Measurements from ENCODE around the gene EXOSC3. TPM values are rescaled to one million over a fixed set of nuclear protein-coding genes. Genes with fewer than 3 reads are reported as not detected.
"Not testable (repeated sequence)": the region's sequence is repeated elsewhere in the genome, so short reads cannot be mapped to it uniquely, and the experiment has no call there.

The EXOSC3 gene
- total RNA-seq, 1 donor from 2014 or later: 13.1 TPM

- no peak for DNase-seq (ENCODE audit: low spot score)
- intact Hi-C loops (cut with DNase I): loop anchor here (10.0 kb wide), 1 partner anchor 302 kb away; the partner anchor contains the start of gene POLR1E
Measured at GRCh38 chr9:37787059-37787458, 2.2 kb upstream of the EXOSC3 start.

DNA sequence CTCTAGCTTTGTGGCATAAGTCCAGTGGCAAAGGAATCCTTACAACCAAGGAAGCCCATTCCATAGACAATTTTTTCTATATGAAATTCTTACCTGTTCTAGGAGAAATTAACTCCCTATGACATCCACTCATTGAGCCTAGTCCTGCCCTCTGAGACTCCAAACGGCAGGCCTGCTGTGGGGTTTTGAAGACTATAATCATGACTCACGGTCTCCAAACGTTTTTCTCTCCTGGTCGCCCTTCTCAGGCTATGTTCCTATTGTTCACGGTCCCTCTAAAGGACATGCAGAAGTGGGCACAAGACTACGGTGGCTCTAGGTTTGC is 611 bp downstream of the EXOSC3 start:
- no peak for DNase-seq (ENCODE audit: low spot score)
- intact Hi-C loops (cut with DNase I): loop anchor here (1.0 to 10.0 kb wide), 2 partner anchors 16 to 299 kb away; partner anchors contain the start of genes DCAF10 and POLR1E

DNA sequence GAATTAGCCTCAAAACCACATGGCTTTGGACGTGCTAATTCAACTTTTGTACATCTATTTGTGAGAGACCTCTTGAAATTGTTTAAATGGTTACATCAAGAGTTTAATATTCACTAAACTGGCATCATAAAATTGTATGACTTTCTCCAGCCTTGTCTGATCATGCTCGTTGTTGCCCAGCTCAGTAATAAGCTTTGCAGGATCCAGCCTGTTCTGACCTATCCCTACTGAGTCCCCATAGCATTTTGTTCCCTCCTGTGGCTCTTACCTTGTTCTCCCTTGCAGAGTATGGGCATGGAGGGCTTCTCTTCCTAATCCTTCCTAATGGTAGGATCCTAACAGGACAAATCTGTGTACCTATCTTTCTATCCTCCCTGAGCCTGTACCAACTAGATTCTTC is 6.3 kb downstream of the EXOSC3 start:
- DNase-seq (ENCODE audit: low spot score): no peak
- intact Hi-C loops (cut with DNase I): no loop called here

DNA sequence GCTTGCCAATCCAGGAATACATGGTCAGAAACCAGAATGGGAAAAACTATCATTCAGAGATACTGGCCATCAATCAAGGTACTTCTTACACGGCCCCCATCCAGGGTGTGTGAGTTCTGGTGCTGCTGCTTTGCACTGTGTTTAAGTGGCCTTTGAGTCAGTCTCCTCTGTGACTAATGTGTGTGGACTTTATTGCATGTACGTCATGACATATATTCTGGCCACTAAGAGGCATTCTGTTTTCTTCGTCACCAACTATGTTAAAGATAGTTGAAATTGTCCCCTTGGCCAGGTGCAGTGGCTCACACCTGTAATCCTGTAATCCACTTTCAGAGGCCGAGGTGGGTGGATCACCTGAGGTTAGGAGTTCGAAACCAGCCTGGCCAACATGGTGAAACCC is 8.5 kb downstream of the EXOSC3 start:
- intact Hi-C loops (cut with DNase I): no loop called here
- no peak for DNase-seq (ENCODE audit: low spot score)

DNA sequence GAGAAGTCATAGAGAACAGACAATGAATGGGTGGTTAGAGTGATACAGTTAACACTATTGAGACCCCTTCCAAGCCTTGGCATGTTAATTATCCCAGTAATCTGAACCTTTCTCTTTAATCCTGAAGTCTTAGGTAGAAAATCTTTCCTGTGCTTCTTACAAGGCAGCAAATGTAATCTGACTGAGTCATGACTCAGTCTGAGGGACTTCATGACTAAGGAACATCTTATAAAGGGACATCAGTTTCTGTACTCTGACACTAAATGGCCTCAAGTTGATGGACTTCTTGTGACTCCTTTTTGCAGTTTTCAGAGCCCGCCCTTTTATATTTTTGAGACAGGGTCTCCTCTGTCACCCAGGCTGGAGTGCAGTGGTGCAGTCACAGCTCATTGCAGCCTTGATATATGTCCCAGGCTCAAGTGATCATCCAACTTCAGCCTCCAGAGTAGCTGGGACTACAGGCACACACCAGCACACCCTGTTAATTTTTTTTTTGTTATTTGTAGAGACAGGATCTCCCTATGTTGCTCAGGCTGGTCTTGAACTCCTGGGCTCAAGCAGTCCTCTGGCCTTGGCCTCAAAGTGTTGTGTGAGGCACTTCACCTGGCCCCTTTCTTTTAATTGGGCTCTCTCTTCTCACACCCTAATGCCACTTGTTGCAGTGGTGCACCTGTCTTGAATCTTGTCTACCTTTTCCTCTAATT is 9.5 kb downstream of the EXOSC3 start:
- intact Hi-C loops (cut with DNase I): no loop called here
- DNase-seq (ENCODE audit: low spot score): no peak

GRCh38 chr9:37769995-37770394 is 14.9 kb downstream of the EXOSC3 start:
- intact Hi-C loops (cut with DNase I): no loop called here
- no peak for DNase-seq (ENCODE audit: low spot score)

DNA sequence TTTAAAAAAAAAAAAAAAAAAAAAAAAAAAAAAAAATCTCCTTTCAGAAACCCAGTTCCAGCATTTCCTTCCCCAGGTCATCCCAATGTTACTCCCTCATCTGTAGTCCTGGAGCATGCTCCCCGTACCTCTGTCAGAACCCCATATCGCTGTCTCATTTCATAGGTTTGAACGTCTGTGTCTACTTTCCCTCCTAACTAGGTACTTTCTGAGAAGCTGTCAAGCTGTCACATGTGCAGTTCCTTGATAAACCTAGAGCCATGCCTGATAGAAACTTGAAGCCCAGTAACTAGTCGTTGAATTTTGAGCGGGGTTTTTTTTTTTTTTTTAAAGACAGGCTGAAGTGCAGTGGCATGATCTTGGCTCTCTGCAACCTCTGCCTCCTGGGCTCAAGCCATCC is 15.6 kb downstream of the EXOSC3 start:
- no peak for DNase-seq (ENCODE audit: low spot score)
- intact Hi-C loops (cut with DNase I): no loop called here

DNA sequence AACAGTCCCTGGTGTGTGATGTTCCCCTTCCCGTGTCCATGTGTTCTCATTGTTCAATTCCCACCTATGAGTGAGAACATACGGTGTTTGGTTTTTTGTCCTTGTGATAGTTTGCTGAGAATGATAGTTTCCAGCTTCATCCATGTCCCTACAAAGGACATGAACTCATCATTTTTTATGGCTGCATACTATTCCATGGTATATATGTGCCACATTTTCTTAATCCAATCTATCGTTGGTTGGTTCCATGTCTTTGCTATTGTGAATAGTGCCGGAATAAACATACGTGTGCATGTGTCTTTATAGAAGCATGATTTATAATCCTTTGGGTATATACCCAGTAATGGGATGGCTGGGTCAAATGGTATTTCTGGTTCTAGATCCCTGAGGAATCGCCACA is 19.6 kb downstream of the EXOSC3 start:
- intact Hi-C loops (cut with DNase I); DNase-seq (ENCODE audit: low spot score): not testable (repeated sequence)

DNA sequence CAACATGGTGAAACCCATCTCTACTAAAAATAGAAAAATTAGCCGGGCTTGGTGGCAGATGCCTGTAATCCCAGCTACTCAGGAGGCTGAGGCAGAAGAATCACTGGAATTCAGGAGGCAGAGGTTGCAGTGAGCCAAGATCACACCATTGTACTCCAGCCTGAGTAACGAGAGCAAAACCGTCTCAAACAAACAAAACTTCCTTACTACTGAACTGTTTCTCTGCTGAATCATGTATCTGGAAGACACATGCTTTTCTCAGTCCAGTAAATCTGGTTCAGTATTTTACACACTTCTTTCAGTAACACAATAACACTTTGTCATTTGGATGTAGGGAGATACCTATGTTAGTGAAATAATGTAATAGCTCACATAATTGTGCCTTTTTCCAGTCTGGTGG is 23.4 kb downstream of the EXOSC3 start:
- intact Hi-C loops (cut with DNase I): no loop called here
- no peak for DNase-seq (ENCODE audit: low spot score)

DNA sequence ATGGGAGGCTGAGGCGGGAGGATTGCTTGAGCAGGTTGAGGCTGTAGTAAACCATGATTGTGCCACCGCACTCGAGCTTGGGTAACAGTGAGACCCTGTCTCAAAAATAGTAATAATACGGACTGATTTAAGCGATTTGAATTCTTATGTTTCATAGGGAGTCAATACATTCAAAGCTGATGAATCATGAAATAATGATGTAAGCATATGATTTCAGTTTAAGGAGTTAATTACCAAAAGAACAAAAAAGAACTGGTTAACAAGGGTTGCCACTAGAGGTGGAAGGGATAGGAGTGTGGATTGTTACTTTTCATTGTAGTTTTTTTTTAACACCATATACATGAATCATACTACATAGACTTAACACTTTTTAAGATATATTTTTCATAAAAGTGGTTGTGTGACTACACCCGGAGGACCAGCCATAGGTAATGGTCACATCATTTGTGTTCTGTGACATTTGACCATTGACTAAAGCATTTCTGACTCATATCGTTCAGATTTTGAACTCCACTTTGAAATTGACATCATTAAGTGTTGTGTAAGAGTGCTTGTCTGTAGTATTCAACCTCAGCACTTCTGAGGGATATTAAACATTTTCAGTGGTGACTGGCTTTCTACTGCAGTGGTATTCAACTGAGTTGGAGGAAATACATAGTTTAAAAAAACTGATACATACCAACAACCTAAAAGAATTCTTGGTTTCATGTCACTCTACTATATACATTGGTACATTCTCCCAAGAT is 24.3 kb downstream of the EXOSC3 start:
- no peak for DNase-seq (ENCODE audit: low spot score)
- intact Hi-C loops (cut with DNase I): no loop called here

DNA sequence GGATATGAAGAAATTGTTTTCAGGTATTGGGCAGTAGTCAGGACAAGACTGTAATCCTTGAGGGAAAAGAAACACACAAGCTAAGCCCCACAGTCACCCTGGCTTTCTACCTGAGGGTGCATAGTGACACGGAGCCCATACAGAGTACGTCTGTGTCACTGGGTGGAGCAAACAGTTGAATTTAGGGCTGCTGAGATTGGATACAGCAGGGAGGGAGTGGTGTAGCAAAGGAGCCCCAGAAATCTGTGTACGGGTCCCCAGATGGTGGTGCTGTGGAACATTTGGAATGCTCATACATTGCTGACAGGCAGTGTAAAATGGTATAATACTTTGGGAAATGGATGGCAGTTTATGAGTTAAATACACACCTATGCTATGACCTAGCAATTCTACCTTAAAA is 26.1 kb downstream of the EXOSC3 start:
- DNase-seq (ENCODE audit: low spot score): no peak
- intact Hi-C loops (cut with DNase I): no loop called here

DNA sequence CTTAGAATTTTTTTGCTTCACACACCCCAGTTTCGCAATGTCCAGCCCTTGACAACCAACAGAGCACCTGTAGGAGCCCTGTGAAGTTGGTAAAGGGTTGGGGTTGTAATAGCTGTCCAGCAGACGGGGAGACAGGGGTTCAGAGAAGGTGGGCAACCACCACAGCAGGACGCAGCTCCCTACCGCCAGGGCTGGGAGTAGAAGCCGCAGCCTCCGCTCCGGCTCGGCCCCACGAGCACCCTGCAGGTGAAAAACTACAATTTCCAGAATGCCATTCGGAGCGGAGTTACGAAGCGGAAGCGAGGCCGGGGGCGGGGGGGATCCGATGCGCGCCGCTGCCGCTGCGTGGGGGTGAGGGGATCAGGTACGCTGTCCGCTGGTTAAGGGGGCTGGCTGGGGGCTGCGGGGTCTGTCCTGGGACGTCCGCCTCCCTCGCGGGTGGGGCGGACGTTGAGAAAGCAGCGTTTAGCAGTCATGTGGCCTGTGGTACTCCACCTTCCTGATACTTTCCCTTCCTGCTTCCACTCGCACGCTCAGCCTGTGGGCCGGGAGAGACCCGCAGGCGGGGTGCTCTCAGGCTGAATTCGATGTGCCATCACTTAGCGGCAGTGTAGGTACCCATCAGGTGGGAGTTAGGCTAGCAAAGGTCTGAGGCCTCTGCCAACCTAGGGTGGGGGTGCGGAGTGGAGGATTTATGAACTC is 31.2 kb downstream of the EXOSC3 start, which contains the start of gene TRMT10B:
Gene TRMT10B, plus strand, starts transcription at position 317 of the 702 bp plus-strand sequence. CDS start 8,127 bp downstream, outside the sequence.
- peak; percentile 84 for DNase-seq (ENCODE audit: low spot score)
- intact Hi-C loops (cut with DNase I): no loop called here

GRCh38 chr9:37752642-37753488 is 32.0 kb downstream of the EXOSC3 start:
- no peak for DNase-seq (ENCODE audit: low spot score)
- intact Hi-C loops (cut with DNase I): no loop called here

DNA sequence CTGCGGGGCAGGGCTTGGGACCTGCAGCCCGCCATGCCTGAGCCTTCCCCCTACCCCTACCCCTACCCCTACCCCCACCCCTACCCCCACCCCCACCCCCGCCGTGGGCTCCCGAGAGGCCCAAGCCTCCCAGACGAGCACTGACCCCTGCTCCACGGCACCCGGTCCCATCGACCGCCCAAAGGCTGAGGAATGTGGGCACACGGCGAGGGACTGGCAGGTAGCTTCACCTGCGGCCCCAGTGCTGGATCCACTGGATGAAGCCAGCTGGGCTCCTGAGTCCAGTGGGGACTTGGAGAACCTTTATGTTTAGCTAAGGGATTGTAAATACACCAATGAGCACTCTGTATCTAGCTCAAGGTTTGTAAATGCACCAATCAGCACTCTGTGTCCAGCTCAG is 32.8 kb downstream of the EXOSC3 start:
- intact Hi-C loops (cut with DNase I); DNase-seq (ENCODE audit: low spot score): not testable (repeated sequence)

GRCh38 chr9:37751704-37752103 is 33.2 kb downstream of the EXOSC3 start:
- DNase-seq (ENCODE audit: low spot score); intact Hi-C loops (cut with DNase I): not testable (repeated sequence)

- intact Hi-C loops (cut with DNase I): no loop called here
- DNase-seq (ENCODE audit: low spot score): no peak
Measured at GRCh38 chr9:37751186-37751585, 33.7 kb downstream of the EXOSC3 start.

DNA sequence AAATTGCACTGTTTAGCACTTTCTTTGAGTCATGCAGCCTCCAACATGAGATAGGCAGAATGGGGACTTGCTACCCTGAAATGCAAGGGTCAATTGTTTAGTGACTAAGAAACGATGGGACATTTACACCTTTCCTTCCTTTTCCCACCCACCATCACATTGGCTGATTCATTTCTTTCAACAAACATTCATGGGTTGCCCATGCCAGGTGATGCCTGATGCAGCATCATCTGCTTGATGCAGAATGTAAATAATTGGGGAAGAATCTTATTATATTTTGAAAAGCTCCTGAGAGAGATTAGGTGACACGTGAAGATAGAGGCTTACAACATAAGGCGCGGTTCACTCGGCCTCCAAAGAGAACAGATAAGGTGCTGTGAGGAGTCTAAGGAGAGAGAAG is 35.7 kb downstream of the EXOSC3 start:
- intact Hi-C loops (cut with DNase I): loop anchor here (5.0 to 10.0 kb wide), 3 partner anchors 164 to 653 kb away; no protein-coding TSS in a partner anchor
- no peak for DNase-seq (ENCODE audit: low spot score)

DNA sequence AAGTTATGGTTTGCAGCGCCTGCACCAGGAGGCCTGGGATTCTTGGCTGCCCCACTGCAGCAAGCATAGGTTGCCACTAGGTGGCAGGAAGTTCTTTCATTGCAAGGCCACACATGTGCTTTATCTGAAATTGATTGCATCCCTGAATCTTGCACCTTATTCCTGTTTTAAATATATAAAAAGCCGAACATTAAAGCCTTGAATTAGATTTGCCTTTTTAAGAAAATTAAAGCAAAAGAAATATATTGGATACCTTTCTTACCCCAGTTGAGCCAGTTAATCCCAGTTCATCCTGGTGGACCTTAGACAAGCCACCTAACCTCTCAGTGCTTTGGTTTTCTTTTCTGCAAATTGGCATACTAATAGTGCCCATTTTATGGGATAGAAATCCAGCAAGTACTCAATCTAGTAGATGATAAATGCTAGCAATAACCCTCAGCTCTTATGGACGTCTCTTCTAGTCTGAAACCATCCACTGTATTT is 37.6 kb downstream of the EXOSC3 start:
- DNase-seq (ENCODE audit: low spot score): no peak
- intact Hi-C loops (cut with DNase I): loop anchor here (5.0 to 10.0 kb wide), 3 partner anchors 163 to 655 kb away; no protein-coding TSS in a partner anchor
